Fibroblast of lung (primary cell): ENCODE data around the gene KHK. TPM values are rescaled to one million over a fixed set of nuclear protein-coding genes. Genes with fewer than 3 reads are reported as not detected.

ENCODE experiments used
- DNase-seq, 2 donors: peaks; one replicate each; pipeline versions ENCODE4 v3.0.0 to v3.0.0-alpha.2; 2010; ENCODE audit warnings: low read depth in 2 of 2
- H2AFZ ChIP-seq: 2 replicates; pipeline ENCODE4 v1.5.1; 2012; ENCODE audit warnings: low read length, control low read depth, inconsistent platforms
- H3K27ac ChIP-seq: 2 replicates; pipeline ENCODE4 v1.5.1; 2011; ENCODE audit warnings: low read length, control low read depth; ENCODE audit not compliant: insufficient read depth
- H3K27me3 ChIP-seq: 2 replicates; pipeline ENCODE4 v1.5.1; 2011; ENCODE audit warnings: mild to moderate bottlenecking, low read length; ENCODE audit not compliant: control insufficient read depth, insufficient read depth
- H3K36me3 ChIP-seq: 2 replicates; pipeline ENCODE4 v1.5.1; 2011; ENCODE audit warnings: low read length; ENCODE audit not compliant: control insufficient read depth, insufficient read depth
- H3K4me1 ChIP-seq: 2 replicates; pipeline ENCODE4 v1.5.1; 2011; ENCODE audit warnings: low read length; ENCODE audit not compliant: control insufficient read depth, insufficient read depth; ENCODE audit errors: extremely low read depth
- H3K4me2 ChIP-seq: 2 replicates; pipeline ENCODE4 v1.5.1; 2011; ENCODE audit warnings: low read length, control low read depth; ENCODE audit not compliant: insufficient read depth; ENCODE audit errors: extremely low read depth
- H3K4me3 ChIP-seq, 4 experiments: fragments of 200-600 bp in 1 of 4; sonication (generic) in 1 of 4; replicated peaks in 1 of 4; 2 replicates each; pipeline ENCODE4 v1.5.1; 2011 to 2016; ENCODE audit warnings: low read length in 4 of 4, low read depth in 3 of 4, mild to moderate bottlenecking in 3 of 4, control low read depth in 2 of 4, inconsistent platforms in 1 of 4, mixed read lengths in 1 of 4; ENCODE audit not compliant: insufficient read depth in 1 of 4; ENCODE audit errors: control extremely low read depth in 1 of 4
- H3K79me2 ChIP-seq: 2 replicates; pipeline ENCODE4 v1.5.1; 2012; ENCODE audit warnings: mild to moderate bottlenecking, low read length, inconsistent platforms; ENCODE audit not compliant: control insufficient read depth, insufficient read depth
- H3K9ac ChIP-seq: 2 replicates; pipeline ENCODE4 v1.5.1; 2011; ENCODE audit warnings: mild to moderate bottlenecking, low read length, control low read depth; ENCODE audit not compliant: insufficient read depth
- H3K9me3 ChIP-seq: 2 replicates; pipeline ENCODE4 v1.5.1; 2012; ENCODE audit warnings: low read depth, low read length; ENCODE audit not compliant: control insufficient read depth, insufficient read depth
- H4K20me1 ChIP-seq: 2 replicates; pipeline ENCODE4 v1.5.1; 2011; ENCODE audit warnings: low read length; ENCODE audit not compliant: control insufficient read depth, insufficient read depth; ENCODE audit errors: extremely low read depth
- EZH2 ChIP-seq: IDR thresholded peaks from 2 replicates; pipeline ENCODE4 v1.5.1; 2012; ENCODE audit warnings: low read length, control low read depth, mild to moderate bottlenecking; ENCODE audit errors: missing control alignments
- polyA plus RNA-seq, 2 donors: library from polyadenylated mRNA; depleted of rRNA in 1 of 2; stranded (reverse) in 1 of 2; unstranded in 1 of 2; fragments of >200 nt; gene quantifications; 2 replicates each; pipeline ENCODE4 v1.2.1, GENCODE V29; 2011 to 2012; ENCODE audit warnings: missing spikeins in 1 of 2
- total RNA-seq: library from RNA; depleted of rRNA; stranded (reverse); fragments of >200 nt; gene quantifications from 2 replicates; pipeline ENCODE4 v1.2.1, GENCODE V29; 2014
- TF ChIP-seq, protein P1 (sequence below), 2 donors: IDR thresholded peaks in 1 of 2; conservative IDR thresholded peaks in 1 of 2; 1 replicate in 1 of 2; 2 replicates in 1 of 2; pipeline ENCODE4 v1.5.1; 2011 to 2012; ENCODE audit warnings: low read length in 2 of 2, control low read depth in 1 of 2, inconsistent platforms in 1 of 2, low read depth in 1 of 2, mild to moderate bottlenecking in 1 of 2

KHK gene
- total and polyA plus RNA-seq, 2 donors (not counting 1 experiment from before 2014, with no cell fraction given): 0.17 to 1.3 TPM

DNA sequence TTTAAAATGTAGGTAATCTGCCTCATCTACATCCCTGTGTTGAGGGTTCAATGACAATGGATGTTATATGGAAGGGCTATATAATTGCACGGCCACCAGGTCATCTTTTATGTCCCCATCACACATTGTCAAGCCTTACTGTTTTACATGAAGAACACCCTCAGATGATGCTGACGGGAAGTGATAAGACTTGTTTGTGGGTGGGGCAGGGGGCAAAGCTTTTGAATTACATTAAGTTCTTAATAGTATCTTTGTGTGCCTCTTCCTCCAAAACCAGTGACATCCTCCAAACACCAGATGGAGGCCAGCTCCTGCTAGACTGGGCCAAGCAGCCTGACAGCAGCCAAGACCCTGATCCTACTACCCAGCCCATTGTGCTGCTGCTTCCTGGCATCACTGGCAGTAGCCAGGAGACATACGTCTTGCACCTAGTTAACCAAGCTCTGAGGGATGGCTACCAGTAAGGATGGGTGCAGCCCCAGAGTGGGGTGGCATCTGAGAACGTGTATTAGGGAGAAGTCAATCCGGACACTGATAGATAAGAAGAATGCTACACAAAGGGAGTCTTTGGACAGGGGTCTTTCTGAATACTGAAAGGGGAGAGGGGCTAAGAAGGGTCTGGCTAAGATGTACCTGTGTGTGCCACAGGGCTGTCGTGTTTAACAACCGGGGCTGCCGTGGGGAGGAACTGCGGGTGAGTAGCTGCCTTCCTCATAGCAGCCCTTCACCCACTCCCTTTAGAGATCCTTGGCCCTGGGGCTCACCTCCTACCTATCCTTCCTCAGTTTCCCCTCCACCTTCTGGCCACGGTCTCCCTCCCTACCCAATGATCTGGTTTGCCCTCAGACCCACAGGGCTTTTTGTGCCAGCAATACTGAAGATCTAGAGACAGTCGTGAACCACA, 42.3 kb downstream of the KHK start:
- no peak for TF ChIP-seq EZH2
- TF ChIP-seq, protein P1, sequence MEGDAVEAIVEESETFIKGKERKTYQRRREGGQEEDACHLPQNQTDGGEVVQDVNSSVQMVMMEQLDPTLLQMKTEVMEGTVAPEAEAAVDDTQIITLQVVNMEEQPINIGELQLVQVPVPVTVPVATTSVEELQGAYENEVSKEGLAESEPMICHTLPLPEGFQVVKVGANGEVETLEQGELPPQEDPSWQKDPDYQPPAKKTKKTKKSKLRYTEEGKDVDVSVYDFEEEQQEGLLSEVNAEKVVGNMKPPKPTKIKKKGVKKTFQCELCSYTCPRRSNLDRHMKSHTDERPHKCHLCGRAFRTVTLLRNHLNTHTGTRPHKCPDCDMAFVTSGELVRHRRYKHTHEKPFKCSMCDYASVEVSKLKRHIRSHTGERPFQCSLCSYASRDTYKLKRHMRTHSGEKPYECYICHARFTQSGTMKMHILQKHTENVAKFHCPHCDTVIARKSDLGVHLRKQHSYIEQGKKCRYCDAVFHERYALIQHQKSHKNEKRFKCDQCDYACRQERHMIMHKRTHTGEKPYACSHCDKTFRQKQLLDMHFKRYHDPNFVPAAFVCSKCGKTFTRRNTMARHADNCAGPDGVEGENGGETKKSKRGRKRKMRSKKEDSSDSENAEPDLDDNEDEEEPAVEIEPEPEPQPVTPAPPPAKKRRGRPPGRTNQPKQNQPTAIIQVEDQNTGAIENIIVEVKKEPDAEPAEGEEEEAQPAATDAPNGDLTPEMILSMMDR (conservative IDR thresholded peaks at IDR 0.05 in 1 of 2, IDR thresholded peaks at IDR 0.05 in 1 of 2; ENCODE audit: low read depth in 1 of 2, low read length in 2 of 2): no peak
- Histone ChIP-seq H3K4me2 (no peak overlapping the region), H3K4me3 (no peak overlapping the region), H3K9me3 (no peaks in the 10 kb centered on the region), H3K9ac (no peak overlapping the region), H3K79me2 (peaks cover 12% of the 10 kb centered on the region), H3K27me3 (no peaks in the 10 kb centered on the region), H2AFZ (no peak overlapping the region), H4K20me1 (no peaks in the 10 kb centered on the region), H3K27ac (no peak overlapping the region), H3K4me1 (peaks cover 4% of the 10 kb centered on the region), H3K36me3 (peaks cover 18% of the 10 kb centered on the region)
- DNase-seq: no peak

DNA sequence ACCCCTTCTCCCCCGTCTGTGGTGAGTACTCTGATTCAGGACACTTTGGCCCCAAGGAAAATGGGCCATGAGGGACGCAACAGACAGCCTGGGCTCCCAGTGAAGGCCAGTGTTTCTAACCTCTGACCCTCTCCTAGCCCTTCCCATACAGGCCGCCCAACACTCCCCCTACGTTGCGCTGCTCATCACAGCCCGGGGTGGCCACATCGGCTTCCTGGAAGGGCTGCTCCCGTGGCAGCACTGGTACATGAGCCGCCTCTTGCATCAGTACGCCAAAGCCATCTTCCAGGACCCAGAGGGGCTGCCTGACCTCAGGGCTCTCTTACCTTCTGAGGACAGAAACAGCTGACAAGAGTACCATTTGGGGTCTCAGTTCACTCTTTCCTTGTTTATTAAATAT, 43.8 kb downstream of the KHK start:
- no peak for DNase-seq
- peaks cover 4% of the 10 kb centered on the region for H3K4me1 ChIP-seq
- no peak overlapping the region for H3K27ac ChIP-seq
- H3K9ac ChIP-seq: no peak overlapping the region
- no peak overlapping the region for H3K4me3 ChIP-seq
- no peaks in the 10 kb centered on the region for H4K20me1 ChIP-seq
- no peaks in the 10 kb centered on the region for H3K27me3 ChIP-seq
- peaks cover 18% of the 10 kb centered on the region for H3K36me3 ChIP-seq
- H2AFZ ChIP-seq: no peak overlapping the region
- peaks cover 15% of the 10 kb centered on the region for H3K79me2 ChIP-seq
- TF ChIP-seq EZH2: no peak
- TF ChIP-seq, protein P1 (conservative IDR thresholded peaks at IDR 0.05 in 1 of 2, IDR thresholded peaks at IDR 0.05 in 1 of 2; ENCODE audit: low read depth in 1 of 2, low read length in 2 of 2): no peak
- no peak overlapping the region for H3K4me2 ChIP-seq
- H3K9me3 ChIP-seq: no peaks in the 10 kb centered on the region

DNA sequence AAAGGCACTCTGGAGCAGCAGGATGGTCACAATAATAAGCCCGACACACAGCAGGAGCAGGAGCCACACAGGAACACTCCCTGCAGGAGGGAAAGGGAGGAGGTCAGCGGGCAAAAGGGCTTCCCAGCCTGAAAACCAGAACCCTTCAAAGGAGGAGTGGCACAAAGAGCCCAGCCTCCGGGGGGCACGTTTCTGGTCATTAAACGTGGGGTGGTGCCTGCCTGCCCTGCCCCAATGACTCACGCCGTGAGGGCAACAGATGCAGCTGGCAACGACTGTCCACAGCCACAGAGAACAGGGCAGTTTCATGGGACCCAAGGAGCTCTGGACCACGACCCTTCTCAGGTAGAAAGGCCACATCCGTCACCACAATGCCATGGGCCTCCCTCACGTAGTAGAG, 44.9 kb downstream of the KHK start:
- Histone ChIP-seq H3K27me3 (no peaks in the 10 kb centered on the region), H3K4me2 (no peak overlapping the region), H3K9ac (no peak overlapping the region), H2AFZ (no peak overlapping the region), H3K9me3 (no peaks in the 10 kb centered on the region), H3K36me3 (peaks cover 18% of the 10 kb centered on the region), H4K20me1 (no peaks in the 10 kb centered on the region), H3K27ac (no peak overlapping the region), H3K79me2 (peaks cover 15% of the 10 kb centered on the region), H3K4me1 (peaks cover 4% of the 10 kb centered on the region), H3K4me3 (no peak overlapping the region)
- no peak for DNase-seq
- TF ChIP-seq, protein P1 (conservative IDR thresholded peaks at IDR 0.05 in 1 of 2, IDR thresholded peaks at IDR 0.05 in 1 of 2; ENCODE audit: low read depth in 1 of 2, low read length in 2 of 2): no peak
- no peak for TF ChIP-seq EZH2
